GM21786 (cell line): ENCODE data around the gene SLC35F6.

ENCODE experiments used
- ATAC-seq: cut with Tn5 transposase; IDR thresholded peaks from one replicate; pipeline ENCODE4 v1.9.1; 2021; ENCODE audit not compliant: unreplicated experiment

Gene SLC35F6

DNA sequence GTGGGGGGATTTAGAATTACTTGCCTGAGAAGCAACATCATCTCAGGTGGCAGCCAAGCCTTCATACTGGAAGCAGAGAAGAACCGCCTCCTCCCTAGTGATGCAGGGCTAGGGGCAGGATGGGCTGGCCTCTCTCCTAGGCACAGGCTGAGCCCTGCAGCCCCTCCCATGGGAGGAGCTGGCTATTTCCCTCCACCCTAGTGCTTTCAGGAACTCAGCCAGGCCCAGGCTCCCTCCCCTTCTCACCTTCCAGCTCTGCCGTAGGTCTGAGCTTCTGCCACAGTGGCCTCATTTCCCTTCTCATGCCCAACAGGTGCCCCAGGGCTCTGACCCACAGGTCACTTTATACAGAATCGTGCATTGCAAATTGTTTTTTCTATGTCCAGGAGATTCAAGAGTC is 52.8 kb downstream of the SLC35F6 start:
- ATAC-seq, result no peak

DNA sequence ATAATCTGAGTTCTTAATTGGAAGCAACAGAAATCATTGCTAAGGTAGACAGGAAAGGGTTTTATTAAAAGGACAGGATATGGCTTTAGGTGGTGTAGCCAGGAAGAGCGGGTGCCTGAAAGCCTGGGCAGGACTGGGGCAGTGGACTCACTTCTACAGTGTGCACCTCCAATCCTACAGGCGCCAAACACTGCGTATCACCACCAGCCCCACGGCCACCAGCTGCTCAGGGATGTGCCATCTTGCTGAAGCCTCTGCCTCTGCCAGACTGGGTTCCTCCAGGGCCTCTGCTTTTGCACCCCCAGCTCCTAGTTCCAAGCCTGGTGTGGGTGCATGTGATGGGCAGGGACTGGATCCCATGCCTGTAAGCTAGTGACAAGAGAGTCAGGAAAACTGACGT is 54.2 kb downstream of the SLC35F6 start:
- ATAC-seq, result no peak

DNA sequence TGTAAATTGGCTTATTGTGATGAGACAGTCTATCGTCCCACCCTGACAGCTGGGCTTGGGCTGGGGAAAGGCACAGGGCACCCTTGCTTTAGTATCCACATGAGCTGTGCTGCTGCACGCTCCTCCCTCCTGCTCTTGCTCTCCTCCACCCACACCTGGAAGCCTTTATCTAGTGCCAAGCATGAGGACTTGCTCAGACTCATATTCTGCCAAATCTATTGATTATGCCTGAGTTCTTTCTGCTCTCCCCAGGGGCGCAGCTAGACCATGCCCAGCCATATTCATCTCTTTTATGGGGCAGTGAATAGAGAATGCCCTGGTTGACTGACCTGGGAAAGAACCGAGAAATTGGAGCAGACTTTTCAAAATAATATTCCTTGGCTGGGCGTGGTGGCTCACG is 54.9 kb downstream of the SLC35F6 start:
- ATAC-seq, result no peak

- no peak for ATAC-seq
Observed at GRCh38 chr2:26820932-26821331, 56.8 kb downstream of the SLC35F6 start.

GRCh38 chr2:26822877-26823276 is 58.8 kb downstream of the SLC35F6 start:
- no peak for ATAC-seq
